Hepatocyte (in vitro differentiated cells): ENCODE results near the gene FAM89B.

Experiments used
- EZH2phosphoT487 ChIP-seq: fragments of 200-600 bp; sonication (generic); IDR thresholded peaks from one replicate; pipeline ENCODE4 v1.6.1; 2018; ENCODE audit warnings: antibody characterized with exemption, mild to moderate bottlenecking, low read depth, moderate library complexity; ENCODE audit not compliant: unreplicated experiment, severe bottlenecking
- TF ChIP-seq, protein P1 (sequence below): fragments of 200-600 bp; sonication (generic); IDR thresholded peaks from 2 replicates; pipeline ENCODE4 v1.5.1; 2016; ENCODE audit warnings: antibody characterized with exemption, mild to moderate bottlenecking; ENCODE audit not compliant: poor library complexity

DNA sequence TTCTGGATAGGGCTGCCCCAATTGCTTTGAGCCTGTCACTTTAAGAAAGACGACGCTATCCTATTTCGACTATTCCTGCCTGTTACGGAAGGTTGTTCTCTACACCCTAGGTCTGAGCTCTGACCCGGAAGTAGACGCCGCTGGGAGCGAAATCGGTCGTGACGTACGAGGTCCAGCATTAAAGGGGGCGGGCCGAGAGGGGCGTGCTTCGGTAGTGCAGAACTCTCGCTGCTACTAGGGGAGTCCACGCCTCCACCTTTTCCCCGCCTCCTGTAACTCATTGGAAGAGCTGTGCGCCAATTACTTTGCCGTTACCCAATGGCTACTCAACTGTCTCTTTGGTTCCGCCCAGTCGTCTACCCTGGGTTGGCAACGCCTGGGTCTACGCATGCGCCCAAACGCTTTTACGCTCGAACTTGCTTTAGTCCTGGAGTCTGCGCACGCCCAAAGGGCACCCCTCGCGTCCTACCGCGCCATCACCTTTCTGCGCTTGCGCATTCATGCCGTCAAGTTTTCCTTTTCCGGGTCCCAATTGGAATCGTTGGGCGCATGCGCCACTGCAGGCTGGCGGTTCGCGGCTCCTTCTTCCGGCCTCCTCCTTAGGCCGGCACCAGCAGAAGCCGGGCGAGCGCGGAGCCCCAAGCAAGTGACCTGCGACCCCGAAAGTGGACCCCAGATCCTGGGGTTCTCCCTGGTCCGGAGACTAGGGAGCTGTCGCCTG is 43.1 kb downstream of the FAM89B start, which contains the start of gene PCNX3:
- TF ChIP-seq, protein P1, sequence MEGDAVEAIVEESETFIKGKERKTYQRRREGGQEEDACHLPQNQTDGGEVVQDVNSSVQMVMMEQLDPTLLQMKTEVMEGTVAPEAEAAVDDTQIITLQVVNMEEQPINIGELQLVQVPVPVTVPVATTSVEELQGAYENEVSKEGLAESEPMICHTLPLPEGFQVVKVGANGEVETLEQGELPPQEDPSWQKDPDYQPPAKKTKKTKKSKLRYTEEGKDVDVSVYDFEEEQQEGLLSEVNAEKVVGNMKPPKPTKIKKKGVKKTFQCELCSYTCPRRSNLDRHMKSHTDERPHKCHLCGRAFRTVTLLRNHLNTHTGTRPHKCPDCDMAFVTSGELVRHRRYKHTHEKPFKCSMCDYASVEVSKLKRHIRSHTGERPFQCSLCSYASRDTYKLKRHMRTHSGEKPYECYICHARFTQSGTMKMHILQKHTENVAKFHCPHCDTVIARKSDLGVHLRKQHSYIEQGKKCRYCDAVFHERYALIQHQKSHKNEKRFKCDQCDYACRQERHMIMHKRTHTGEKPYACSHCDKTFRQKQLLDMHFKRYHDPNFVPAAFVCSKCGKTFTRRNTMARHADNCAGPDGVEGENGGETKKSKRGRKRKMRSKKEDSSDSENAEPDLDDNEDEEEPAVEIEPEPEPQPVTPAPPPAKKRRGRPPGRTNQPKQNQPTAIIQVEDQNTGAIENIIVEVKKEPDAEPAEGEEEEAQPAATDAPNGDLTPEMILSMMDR = no peak
- TF ChIP-seq EZH2phosphoT487 = no peak
